H9 (cell line): ENCODE measurements around the gene CT45A3. TPM values are rescaled to one million over a fixed set of nuclear protein-coding genes. Genes with fewer than 3 reads are reported as not detected.
"Not testable (repeated sequence)": the region's sequence is repeated elsewhere in the genome, so short reads cannot be mapped to it uniquely, and the experiment has no call there.

Source experiments
- DNase-seq: peaks from one replicate; pipeline ENCODE4 v3.0.0-alpha.2; 2017
- H2AFZ ChIP-seq: one replicate; pipeline ENCODE4 v1.6.1; 2013; ENCODE audit warnings: mild to moderate bottlenecking, low read length, control low read depth, moderate library complexity
- H2AK5ac ChIP-seq: 2 replicates; pipeline ENCODE4 v1.6.1; 2013; ENCODE audit warnings: low read length, control low read depth, mixed read lengths; ENCODE audit not compliant: insufficient read length
- H2BK120ac ChIP-seq: one replicate; pipeline ENCODE4 v1.6.1; 2013; ENCODE audit warnings: low read depth, mild to moderate bottlenecking, low read length, control low read depth, inconsistent platforms; ENCODE audit not compliant: poor library complexity, severe bottlenecking
- H2BK12ac ChIP-seq: 2 replicates; pipeline ENCODE4 v1.6.1; 2013; ENCODE audit warnings: low read length, control low read depth, mixed read lengths, low read depth; ENCODE audit not compliant: insufficient read length
- H2BK15ac ChIP-seq: 2 replicates; pipeline ENCODE4 v1.6.1; 2013; ENCODE audit warnings: low read depth, low read length, control low read depth
- H2BK20ac ChIP-seq: one replicate; pipeline ENCODE4 v1.6.1; 2013; ENCODE audit warnings: low read depth, mild to moderate bottlenecking, low read length, control low read depth, inconsistent platforms; ENCODE audit not compliant: poor library complexity, severe bottlenecking
- H2BK5ac ChIP-seq: 2 replicates; pipeline ENCODE4 v1.6.1; 2013; ENCODE audit warnings: low read length, control low read depth, mixed read lengths; ENCODE audit not compliant: insufficient read length
- H3K14ac ChIP-seq: 2 replicates; pipeline ENCODE4 v1.6.1; 2013; ENCODE audit warnings: low read length, control low read depth; ENCODE audit not compliant: insufficient read depth
- H3K18ac ChIP-seq: 2 replicates; pipeline ENCODE4 v1.6.1; 2013; ENCODE audit warnings: low read depth, mild to moderate bottlenecking, mixed read lengths, low read length, control low read depth; ENCODE audit not compliant: insufficient read length
- H3K23ac ChIP-seq: 2 replicates; pipeline ENCODE4 v1.6.1; 2013; ENCODE audit warnings: low read length, control low read depth, mixed read lengths, low read depth; ENCODE audit not compliant: insufficient read length
- H3K23me2 ChIP-seq: 2 replicates; pipeline ENCODE4 v1.6.1; 2013; ENCODE audit warnings: low read depth, mild to moderate bottlenecking, mixed read lengths, low read length, control low read depth; ENCODE audit not compliant: insufficient read length, poor library complexity, severe bottlenecking
- H3K27ac ChIP-seq: 2 replicates; pipeline ENCODE4 v1.5.1; 2013; ENCODE audit warnings: low read length, control low read depth, mixed read lengths, low read depth; ENCODE audit not compliant: insufficient read length
- H3K27me3 ChIP-seq: 2 replicates; pipeline ENCODE4 v1.6.1; 2013; ENCODE audit warnings: low read length, control low read depth, inconsistent platforms; ENCODE audit not compliant: insufficient read depth
- H3K4ac ChIP-seq: 2 replicates; pipeline ENCODE4 v1.6.1; 2013; ENCODE audit warnings: low read depth, mild to moderate bottlenecking, control low read depth, inconsistent platforms, low read length, moderate library complexity
- H3K4me1 ChIP-seq: 2 replicates; pipeline ENCODE4 v1.6.1; 2013; ENCODE audit warnings: low read length, control low read depth, inconsistent platforms; ENCODE audit not compliant: insufficient read depth
- H3K4me2 ChIP-seq: 2 replicates; pipeline ENCODE4 v1.6.1; 2013; ENCODE audit warnings: low read length, control low read depth, mixed read lengths; ENCODE audit not compliant: insufficient read length, insufficient read depth
- H3K56ac ChIP-seq: 2 replicates; pipeline ENCODE4 v1.6.1; 2013; ENCODE audit warnings: low read depth, mild to moderate bottlenecking, mixed read lengths, low read length, control low read depth; ENCODE audit not compliant: insufficient read length
- H3K79me1 ChIP-seq: 2 replicates; pipeline ENCODE4 v1.6.1; 2013; ENCODE audit warnings: low read depth, mild to moderate bottlenecking, moderate library complexity, low read length, control low read depth, inconsistent platforms; ENCODE audit not compliant: insufficient read depth, poor library complexity, severe bottlenecking
- H3K79me2 ChIP-seq: 2 replicates; pipeline ENCODE4 v1.6.1; 2013; ENCODE audit warnings: low read length, control low read depth, inconsistent platforms; ENCODE audit not compliant: insufficient read depth
- H3K9ac ChIP-seq: 2 replicates; pipeline ENCODE4 v1.6.1; 2013; ENCODE audit warnings: low read length, control low read depth, mixed read lengths; ENCODE audit not compliant: insufficient read length; ENCODE audit errors: extremely low read depth
- H3K9me3 ChIP-seq: one replicate; pipeline ENCODE4 v1.6.1; 2013; ENCODE audit warnings: low read depth, low read length, inconsistent platforms; ENCODE audit not compliant: control insufficient read depth
- H3T11ph ChIP-seq: one replicate; pipeline ENCODE4 v1.6.1; 2013; ENCODE audit warnings: mild to moderate bottlenecking, low read length, control low read depth, inconsistent platforms
- H4K20me1 ChIP-seq: one replicate; pipeline ENCODE4 v1.6.1; 2013; ENCODE audit not compliant: control insufficient read depth, insufficient read length, insufficient read depth
- H4K5ac ChIP-seq: 2 replicates; pipeline ENCODE4 v1.6.1; 2013; ENCODE audit warnings: low read depth, mild to moderate bottlenecking, mixed read lengths, low read length, control low read depth; ENCODE audit not compliant: insufficient read length
- H4K8ac ChIP-seq: replicated peaks from 2 replicates; pipeline ENCODE4 v1.6.1; 2013; ENCODE audit warnings: low read length, control low read depth, mixed read lengths, low read depth; ENCODE audit not compliant: insufficient read length
- H4K91ac ChIP-seq: 2 replicates; pipeline ENCODE4 v1.6.1; 2013; ENCODE audit warnings: low read depth, mild to moderate bottlenecking, moderate library complexity, mixed read lengths, low read length, control low read depth; ENCODE audit not compliant: insufficient read length
- H3K27ac Mint-ChIP-seq, 3 experiments: 2 replicates in 2 of 3; 3 replicates in 1 of 3; pipeline ENCODE4 v1.8.0; 2020 to 2021; ENCODE audit warnings: mixed read lengths in 3 of 3, mild to moderate bottlenecking in 1 of 3, moderate library complexity in 1 of 3
- H3K27me3 Mint-ChIP-seq: 2 replicates; pipeline ENCODE4 v1.8.0; 2021; ENCODE audit warnings: low read depth, mild to moderate bottlenecking, moderate library complexity, mixed read lengths
- H3K36me3 Mint-ChIP-seq, 3 experiments: 2 replicates in 2 of 3; 3 replicates in 1 of 3; pipeline ENCODE4 v1.8.0; 2020 to 2021; ENCODE audit warnings: low read depth in 3 of 3, mixed read lengths in 3 of 3; ENCODE audit not compliant: insufficient read depth in 1 of 3
- H3K4me1 Mint-ChIP-seq, 2 experiments: 2 replicates each; pipeline ENCODE4 v1.8.0; 2020; ENCODE audit warnings: mixed read lengths in 2 of 2
- H3K4me3 Mint-ChIP-seq, 2 experiments: 2 replicates in 1 of 2; 3 replicates in 1 of 2; pipeline ENCODE4 v1.8.0; 2020 to 2021; ENCODE audit warnings: mild to moderate bottlenecking in 2 of 2, mixed read lengths in 2 of 2, moderate library complexity in 1 of 2
- H3K9me3 Mint-ChIP-seq, 2 experiments: 2 replicates in 1 of 2; 3 replicates in 1 of 2; pipeline ENCODE4 v1.8.0; 2020; ENCODE audit warnings: mild to moderate bottlenecking in 2 of 2, mixed read lengths in 2 of 2, moderate library complexity in 1 of 2
- WGBS: extraction: QIAGEN DNeasy Blood & Tissue Kit; methylation state at CpG from one replicate; pipeline ENCODE4 v1.1.7; 2013; ENCODE audit warnings: missing lambda C conversion rate, low lambda C conversion rate, mixed read lengths; ENCODE audit not compliant: insufficient read length; ENCODE audit errors: extremely low coverage; 5-methylcytosine and 5-hydroxymethylcytosine counted together
- total RNA-seq: library from RNA; stranded (reverse); gene quantifications from 2 replicates; pipeline ENCODE4 v1.2.1, GENCODE V29; 2021

CT45A3 gene
- total RNA-seq, 1 experiment from 2014 or later = not detected

DNA sequence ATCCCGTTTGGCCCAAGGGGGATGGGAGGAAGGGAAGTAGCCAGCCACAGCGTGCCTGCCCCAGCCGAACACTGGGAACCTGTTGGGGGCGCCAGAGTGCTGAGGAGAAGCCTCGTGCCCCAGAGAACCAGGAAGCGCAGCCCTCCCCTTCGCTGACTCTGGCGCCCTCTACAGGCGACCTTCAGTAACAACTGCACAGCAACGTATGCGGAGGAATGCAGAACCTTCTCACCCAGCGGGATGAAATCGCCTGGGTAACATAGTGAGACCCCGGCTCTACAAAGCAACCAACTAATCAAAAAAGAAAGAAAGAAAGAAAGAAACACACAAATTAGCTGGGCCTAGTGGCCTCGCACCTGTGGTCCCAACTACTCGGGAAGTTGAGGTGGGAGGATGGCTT lies 17.4 kb upstream of the CT45A3 start, which contains the start of gene CT45A5:
Gene CT45A5, minus strand, starts transcription at position 101 of the 400 bp plus-strand sequence. CDS start 3,774 bp downstream, outside the sequence.
- not testable (repeated sequence) for H2BK120ac ChIP-seq, H3K79me1 ChIP-seq, H3K27me3 Mint-ChIP-seq, H4K20me1 ChIP-seq, H2AFZ ChIP-seq, H4K5ac ChIP-seq, H3T11ph ChIP-seq, H3K4ac ChIP-seq, H3K4me1 ChIP-seq, H3K27ac ChIP-seq, H3K9me3 Mint-ChIP-seq, H3K9ac ChIP-seq, H3K4me1 Mint-ChIP-seq, H3K14ac ChIP-seq, H4K91ac ChIP-seq, H3K79me2 ChIP-seq, DNase-seq, H4K8ac ChIP-seq, H2BK20ac ChIP-seq, H3K18ac ChIP-seq, H3K27ac Mint-ChIP-seq, H3K23ac ChIP-seq, H3K56ac ChIP-seq, H2BK15ac ChIP-seq, H3K4me2 ChIP-seq, H2BK12ac ChIP-seq, H3K23me2 ChIP-seq, H3K27me3 ChIP-seq, H3K36me3 Mint-ChIP-seq, H3K9me3 ChIP-seq, H2AK5ac ChIP-seq, H3K4me3 Mint-ChIP-seq, H2BK5ac ChIP-seq
- WGBS = no CpG with 5 or more reads among the region's 16 CpGs

DNA sequence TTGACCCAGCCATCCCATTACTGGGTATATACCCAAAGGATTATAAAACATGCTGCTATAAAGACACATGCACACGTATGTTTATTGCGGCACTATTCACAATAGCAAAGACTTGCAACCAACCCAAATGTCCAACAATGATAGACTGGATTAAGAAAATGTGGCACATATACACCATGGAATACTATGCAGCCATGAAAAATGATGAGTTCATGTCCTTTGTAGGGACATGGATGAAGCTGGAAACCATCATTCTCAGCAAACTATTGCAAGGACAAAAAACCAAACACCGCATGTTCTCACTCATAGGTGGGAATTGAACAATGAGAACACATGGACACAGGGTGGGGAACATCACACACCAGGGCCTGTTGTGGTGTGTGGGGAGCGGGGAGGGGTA lies 23.3 kb downstream of the CT45A3 start:
- not testable (repeated sequence) for H2AFZ ChIP-seq, H3K9ac ChIP-seq, H3K27me3 ChIP-seq, H3K4me3 Mint-ChIP-seq, H3K18ac ChIP-seq, H2BK20ac ChIP-seq, H2BK12ac ChIP-seq, H3K79me2 ChIP-seq, H3K23ac ChIP-seq, H3K4me1 Mint-ChIP-seq, DNase-seq, H2BK15ac ChIP-seq, H3K56ac ChIP-seq, H3K23me2 ChIP-seq, H3K4me1 ChIP-seq, H2BK120ac ChIP-seq, H3K4ac ChIP-seq, H3K27me3 Mint-ChIP-seq, H4K8ac ChIP-seq, H2BK5ac ChIP-seq, H3K14ac ChIP-seq, H3K79me1 ChIP-seq, H3T11ph ChIP-seq, H4K20me1 ChIP-seq, H2AK5ac ChIP-seq, H3K4me2 ChIP-seq, H3K27ac ChIP-seq, H4K91ac ChIP-seq, H3K27ac Mint-ChIP-seq, H4K5ac ChIP-seq
- H3K36me3 Mint-ChIP-seq = peaks cover 0 to 21% (median 0%) of the 10 kb centered on the region in 3 experiments; a peak in 3 of 7 replicates
- peaks cover 54 to 73% of the 10 kb centered on the region in 2 experiments for H3K9me3 Mint-ChIP-seq
- H3K9me3 ChIP-seq = peaks cover 50% of the 10 kb centered on the region
- no CpG with 5 or more reads among the region's 4 CpGs for WGBS
